OCI-LY1 (cell line): Measurements from ENCODE around the gene DOCK3.

Experiments used
- H2AFZ ChIP-seq: fragments of 200-600 bp; sonication (generic), shearing (Covaris generic); 2 replicates; pipeline ENCODE4 v1.6.0; 2014; ENCODE audit warnings: antibody characterized with exemption, mild to moderate bottlenecking, low read length
- H3F3A ChIP-seq: fragments of 200-600 bp; sonication (generic), shearing (Covaris generic); 2 replicates; pipeline ENCODE4 v1.6.0; 2014; ENCODE audit warnings: mild to moderate bottlenecking, antibody characterized with exemption, low read length, moderate library complexity; ENCODE audit not compliant: insufficient read depth
- H3K27ac ChIP-seq: fragments of 200-600 bp; sonication (generic); 2 replicates; pipeline ENCODE4 v1.5.1; 2014; ENCODE audit warnings: low read length, mixed run types, mild to moderate bottlenecking, low read depth; ENCODE audit not compliant: poor library complexity, severe bottlenecking
- H3K27me3 ChIP-seq: fragments of 200-600 bp; sonication (generic); 2 replicates; pipeline ENCODE4 v1.6.0; 2014; ENCODE audit warnings: antibody characterized with exemption, mild to moderate bottlenecking, low read length, moderate library complexity; ENCODE audit not compliant: insufficient read depth
- H3K36me3 ChIP-seq: fragments of 200-600 bp; sonication (generic); 2 replicates; pipeline ENCODE4 v1.6.1; 2014; ENCODE audit warnings: mild to moderate bottlenecking, antibody characterized with exemption, low read length, moderate library complexity, mixed read lengths; ENCODE audit not compliant: insufficient read depth
- H3K4me1 ChIP-seq: fragments of 200-600 bp; sonication (generic); 2 replicates; pipeline ENCODE4 v1.5.1; 2014; ENCODE audit warnings: mild to moderate bottlenecking, low read length, moderate library complexity; ENCODE audit not compliant: insufficient read depth, severe bottlenecking
- H3K4me2 ChIP-seq: fragments of 200-600 bp; sonication (generic), shearing (Covaris generic); 2 replicates; pipeline ENCODE4 v1.6.1; 2014; ENCODE audit warnings: low read length
- H3K4me3 ChIP-seq: fragments of 200-600 bp; sonication (generic); 2 replicates; pipeline ENCODE4 v1.5.1; 2014; ENCODE audit warnings: low read length, low read depth, mild to moderate bottlenecking, mixed read lengths; ENCODE audit not compliant: poor library complexity, severe bottlenecking
- H3K79me2 ChIP-seq: fragments of 200-600 bp; shearing (Covaris generic); 2 replicates; pipeline ENCODE4 v1.6.1; 2016; ENCODE audit warnings: mixed run types, low read length, mixed read lengths; ENCODE audit not compliant: insufficient read depth
- H3K9ac ChIP-seq: fragments of 200-600 bp; sonication (generic), shearing (Covaris generic); 2 replicates; pipeline ENCODE4 v1.6.1; 2014; ENCODE audit warnings: mild to moderate bottlenecking, low read length, mixed read lengths
- H3K9me2 ChIP-seq: fragments of 200-600 bp; sonication (generic), shearing (Covaris generic); 2 replicates; pipeline ENCODE4 v1.6.1; 2014; ENCODE audit warnings: low read depth, mild to moderate bottlenecking, low read length, mixed read lengths
- H3K9me3 ChIP-seq: fragments of 200-600 bp; shearing (Covaris generic); 2 replicates; pipeline ENCODE4 v1.6.1; 2014; ENCODE audit warnings: low read length, mixed read lengths
- H4K20me1 ChIP-seq: fragments of 200-600 bp; sonication (generic), shearing (Covaris generic); 2 replicates; pipeline ENCODE4 v1.6.0; 2016; ENCODE audit warnings: mild to moderate bottlenecking, low read length; ENCODE audit not compliant: insufficient read depth
- CTCF ChIP-seq: fragments of 200-600 bp; sonication (generic), shearing (Covaris generic); IDR thresholded peaks from 2 replicates; pipeline ENCODE4 v1.5.1; 2017; ENCODE audit warnings: mild to moderate bottlenecking, antibody characterized with exemption, low read length, moderate library complexity, mixed read lengths
- EZH2 ChIP-seq: fragments of 200-600 bp; sonication (generic), shearing (Covaris generic); IDR thresholded peaks from 2 replicates; pipeline ENCODE4 v1.8.0; 2017; ENCODE audit warnings: borderline replicate concordance, mixed run types, mild to moderate bottlenecking, antibody characterized with exemption, low read length, moderate library complexity, mixed read lengths

DOCK3 gene

GRCh38 chr3:51403675-51404074 is 728.9 kb downstream of the DOCK3 start:
- Histone ChIP-seq H2AFZ (no peak overlapping the region), H4K20me1 (no peaks in the 10 kb centered on the region), H3F3A (no peaks in the 10 kb centered on the region), H3K4me3 (no peak overlapping the region), H3K27ac (no peak overlapping the region), H3K4me1 (peaks cover 3% of the 10 kb centered on the region), H3K9me3 (no peaks in the 10 kb centered on the region), H3K79me2 (no peaks in the 10 kb centered on the region), H3K27me3 (no peaks in the 10 kb centered on the region), H3K9ac (no peak overlapping the region), H3K9me2 (no peaks in the 10 kb centered on the region), H3K36me3 (peaks cover 67% of the 10 kb centered on the region), H3K4me2 (no peak overlapping the region)
- TF ChIP-seq CTCF: no peak
- no peak for TF ChIP-seq EZH2

- TF ChIP-seq EZH2 (no peak), CTCF (no peak)
- Histone ChIP-seq H2AFZ (no peak overlapping the region), H3K79me2 (no peaks in the 10 kb centered on the region), H4K20me1 (no peaks in the 10 kb centered on the region), H3K4me3 (no peak overlapping the region), H3K4me1 (no peaks in the 10 kb centered on the region), H3K9ac (no peak overlapping the region), H3K27ac (no peak overlapping the region), H3K36me3 (peaks cover 88% of the 10 kb centered on the region), H3K27me3 (no peaks in the 10 kb centered on the region), H3K4me2 (no peak overlapping the region), H3K9me2 (no peaks in the 10 kb centered on the region), H3F3A (no peaks in the 10 kb centered on the region), H3K9me3 (no peaks in the 10 kb centered on the region)
Observed at GRCh38 chr3:51408021-51408420, 733.3 kb downstream of the DOCK3 start.

GRCh38 chr3:51408813-51409212 is 734.1 kb downstream of the DOCK3 start:
- no peaks in the 10 kb centered on the region for H3K4me1 ChIP-seq
- no peaks in the 10 kb centered on the region for H3K9me3 ChIP-seq
- no peaks in the 10 kb centered on the region for H3K79me2 ChIP-seq
- no peak overlapping the region for H3K27ac ChIP-seq
- no peaks in the 10 kb centered on the region for H4K20me1 ChIP-seq
- no peaks in the 10 kb centered on the region for H3K27me3 ChIP-seq
- H3K9me2 ChIP-seq: no peaks in the 10 kb centered on the region
- H3K4me2 ChIP-seq: no peak overlapping the region
- no peak overlapping the region for H2AFZ ChIP-seq
- no peaks in the 10 kb centered on the region for H3F3A ChIP-seq
- no peak overlapping the region for H3K9ac ChIP-seq
- peaks cover 88% of the 10 kb centered on the region for H3K36me3 ChIP-seq
- no peak overlapping the region for H3K4me3 ChIP-seq
- no peak for TF ChIP-seq CTCF
- TF ChIP-seq EZH2: no peak
